Activated CD8-positive, alpha-beta memory T cell treated with anti-CD3 and anti-CD28 coated beads for 36 hours (primary cell): ENCODE results near the gene RILPL2. TPM values are rescaled to one million over a fixed set of nuclear protein-coding genes. Genes with fewer than 3 reads are reported as not detected.
"Not testable (repeated sequence)": the region's sequence is repeated elsewhere in the genome, so short reads cannot be mapped to it uniquely, and the experiment has no call there.

Experiments
- CTCF ChIA-PET: fragments of 350-600 bp; sonication (Branson Sonifier 250); formaldehyde crosslinking; loops from one replicate; lab custom pipeline; 2021; ENCODE audit warnings: antibody characterized with exemption; lab: Charles Lee
- POLR2A ChIA-PET: fragments of 350-600 bp; sonication (Branson Sonifier 250); formaldehyde crosslinking; loops from one replicate; lab custom pipeline; 2021; ENCODE audit warnings: antibody characterized with exemption; lab: Charles Lee
- total RNA-seq, 2 experiments: library from RNA; stranded (reverse); gene quantifications; one replicate each; pipeline ENCODE4 v1.2.3, GENCODE V29; 2021

Gene RILPL2
- total RNA-seq, 2 experiments from 2014 or later, result 23.8 to 24.3 TPM

- ChIA-PET POLR2A (interaction anchor here (0.7 kb wide), 1 partner anchor 45 kb away, joined by 5 read pairs; the partner anchor contains the start of gene KMT5A), CTCF (interaction anchor here (0.9 to 1.3 kb wide), 2 partner anchors 8 to 24 kb away, joined by 4 to 9 read pairs; partner anchors contain the start of gene RILPL2)
Observed at GRCh38 chr12:123428591-123428990, 7.9 kb downstream of the RILPL2 start.

- ChIA-PET POLR2A (interaction anchor here (0.7 to 1.2 kb wide), 4 partner anchors 21 to 62 kb away, joined by 3 to 10 read pairs (median 4); no protein-coding TSS in a partner anchor), CTCF (interaction anchor here (1.1 to 1.5 kb wide), 5 partner anchors 9 to 155 kb away, joined by 3 to 9 read pairs (median 4); partner anchors contain the start of gene RILPL2)
Observed at GRCh38 chr12:123427036-123427769, 9.3 kb downstream of the RILPL2 start.

GRCh38 chr12:123421314-123421713, 15.2 kb downstream of the RILPL2 start:
- CTCF ChIA-PET, result interaction anchor here (0.6 to 1.4 kb wide), 3 partner anchors 9 to 1388 kb away, joined by 3 to 5 read pairs (median 5); no protein-coding TSS in a partner anchor
- POLR2A ChIA-PET, result interaction anchor here (0.7 kb wide), 1 partner anchor 15 kb away, joined by 6 read pairs; the partner anchor contains the start of gene RILPL2

- ChIA-PET POLR2A (no interaction called here), CTCF (interaction anchor here (1.2 kb wide), 1 partner anchor 8 kb away, joined by 4 read pairs; no protein-coding TSS in a partner anchor)
Observed at GRCh38 chr12:123410041-123410412, 26.5 kb downstream of the RILPL2 start.

- CTCF ChIA-PET, result interaction anchor here (1.2 kb wide), 1 partner anchor 9 kb away, joined by 4 read pairs; no protein-coding TSS in a partner anchor
- POLR2A ChIA-PET, result interaction anchor here (0.7 kb wide), 1 partner anchor 87 kb away, joined by 3 read pairs; no protein-coding TSS in a partner anchor
Observed at GRCh38 chr12:123409284-123410040, 27.0 kb downstream of the RILPL2 start.

GRCh38 chr12:123408619-123409018, 27.9 kb downstream of the RILPL2 start:
- POLR2A ChIA-PET, result interaction anchor here (0.7 kb wide), 1 partner anchor 88 kb away, joined by 3 read pairs; no protein-coding TSS in a partner anchor
- CTCF ChIA-PET, result interaction anchor here (1.2 kb wide), 1 partner anchor 9 kb away, joined by 4 read pairs; no protein-coding TSS in a partner anchor

GRCh38 chr12:123407934-123408333, 28.6 kb downstream of the RILPL2 start:
- CTCF ChIA-PET, POLR2A ChIA-PET: not testable (repeated sequence)

- POLR2A ChIA-PET, result interaction anchor here (0.6 to 0.7 kb wide), 2 partner anchors 9 to 378 kb away, joined by 3 to 4 read pairs; no protein-coding TSS in a partner anchor
- CTCF ChIA-PET, result interaction anchor here (0.8 to 0.9 kb wide), 2 partner anchors 10 to 51 kb away, joined by 4 read pairs; partner anchors contain the start of gene SNRNP35
Observed at GRCh38 chr12:123407269-123407668, 29.2 kb downstream of the RILPL2 start.

- CTCF ChIA-PET, result interaction anchor here (1.7 kb wide), 1 partner anchor 179 kb away, joined by 3 read pairs; no protein-coding TSS in a partner anchor
- POLR2A ChIA-PET, result no interaction called here
Observed at GRCh38 chr12:123404581-123404980, 31.9 kb downstream of the RILPL2 start.

GRCh38 chr12:123401753-123402683, 34.5 kb downstream of the RILPL2 start:
- CTCF ChIA-PET, result no interaction called here
- POLR2A ChIA-PET, result interaction anchor here (0.6 to 0.7 kb wide), 2 partner anchors 16 to 75 kb away, joined by 3 to 5 read pairs; no protein-coding TSS in a partner anchor

GRCh38 chr12:123399255-123399617, 37.2 kb downstream of the RILPL2 start:
- CTCF ChIA-PET, result no interaction called here
- POLR2A ChIA-PET, result no interaction called here

- POLR2A ChIA-PET, result interaction anchor here (0.5 kb wide), 1 partner anchor 8 kb away, joined by 3 read pairs; no protein-coding TSS in a partner anchor
Observed at GRCh38 chr12:123398550-123399254, 37.8 kb downstream of the RILPL2 start.

GRCh38 chr12:123398177-123398549, 38.3 kb downstream of the RILPL2 start:
- POLR2A ChIA-PET, result no interaction called here
- CTCF ChIA-PET, result interaction anchor here (0.7 kb wide), 1 partner anchor 60 kb away, joined by 3 read pairs; the partner anchor contains the start of gene SNRNP35

More at GRCh38 chr12:123398550-123399254, 37.8 kb downstream of the RILPL2 start:
- CTCF ChIA-PET, result no interaction called here

- ChIA-PET POLR2A (no interaction called here), CTCF (interaction anchor here (0.5 to 1.0 kb wide), 3 partner anchors 10 to 127 kb away, joined by 3 read pairs; partner anchors contain the start of gene SNRNP35)
Observed at GRCh38 chr12:123397400-123397799, 39.1 kb downstream of the RILPL2 start.

GRCh38 chr12:123396954-123397353, 39.5 kb downstream of the RILPL2 start:
- ChIA-PET CTCF (interaction anchor here (0.5 to 1.0 kb wide), 3 partner anchors 10 to 126 kb away, joined by 3 to 5 read pairs (median 3); no protein-coding TSS in a partner anchor), POLR2A (no interaction called here)

- CTCF ChIA-PET, result interaction anchor here (0.6 to 1.0 kb wide), 2 partner anchors 9 to 25 kb away, joined by 3 to 5 read pairs; no protein-coding TSS in a partner anchor
- POLR2A ChIA-PET, result no interaction called here
Observed at GRCh38 chr12:123396543-123396942, 39.9 kb downstream of the RILPL2 start.

- POLR2A ChIA-PET, result no interaction called here
- CTCF ChIA-PET, result no interaction called here
Observed at GRCh38 chr12:123395236-123395635, 41.2 kb downstream of the RILPL2 start.
